HL-60 (cell line): ENCODE data around the gene AXL.
"Not testable (repeated sequence)": the region's sequence is repeated elsewhere in the genome, so short reads cannot be mapped to it uniquely, and the experiment has no call there.

Source experiments
- DNase-seq, 2 experiments: peaks; one replicate each; pipeline ENCODE4 v3.0.0-alpha.2; 2010 to 2020; ENCODE audit warnings: low read depth in 1 of 2, low spot score in 1 of 2
- H3K27ac ChIP-seq: fragments of 250-450 bp; sonication (Bioruptor Pico); replicated peaks from 2 replicates; pipeline ENCODE4 v1.5.1; 2020; ENCODE audit warnings: mild to moderate bottlenecking, moderate library complexity
- H3K27me3 ChIP-seq: fragments of 250-450 bp; sonication (Bioruptor Pico); 2 replicates; pipeline ENCODE4 v1.5.1; 2021; ENCODE audit warnings: mild to moderate bottlenecking, moderate library complexity; ENCODE audit not compliant: insufficient read depth, poor library complexity, severe bottlenecking
- H3K4me3 ChIP-seq: replicated peaks from 2 replicates; pipeline ENCODE4 v1.5.1; 2011; ENCODE audit warnings: mild to moderate bottlenecking, control low read depth, low read length; ENCODE audit not compliant: insufficient read depth
- GABPA ChIP-seq: IDR thresholded peaks from 2 replicates; pipeline ENCODE4 v1.6.1; 2012; ENCODE audit warnings: low read depth
- POLR2AphosphoS5 ChIP-seq: IDR thresholded peaks from 2 replicates; pipeline ENCODE4 v1.6.1; 2012; ENCODE audit warnings: low read depth
- REST ChIP-seq: IDR thresholded peaks from 2 replicates; pipeline ENCODE4 v1.6.1; 2012; ENCODE audit warnings: low read depth; ENCODE audit not compliant: insufficient replicate concordance
- SPI1 ChIP-seq: IDR thresholded peaks from 2 replicates; pipeline ENCODE4 v1.6.1; 2012; ENCODE audit warnings: low read depth, mild to moderate bottlenecking, borderline replicate concordance
- TF ChIP-seq, protein P1 (sequence below): IDR thresholded peaks from one replicate; pipeline ENCODE4 v1.5.1; 2011; ENCODE audit warnings: low read length, control low read depth, inconsistent platforms; ENCODE audit not compliant: insufficient read depth

Gene AXL

DNA sequence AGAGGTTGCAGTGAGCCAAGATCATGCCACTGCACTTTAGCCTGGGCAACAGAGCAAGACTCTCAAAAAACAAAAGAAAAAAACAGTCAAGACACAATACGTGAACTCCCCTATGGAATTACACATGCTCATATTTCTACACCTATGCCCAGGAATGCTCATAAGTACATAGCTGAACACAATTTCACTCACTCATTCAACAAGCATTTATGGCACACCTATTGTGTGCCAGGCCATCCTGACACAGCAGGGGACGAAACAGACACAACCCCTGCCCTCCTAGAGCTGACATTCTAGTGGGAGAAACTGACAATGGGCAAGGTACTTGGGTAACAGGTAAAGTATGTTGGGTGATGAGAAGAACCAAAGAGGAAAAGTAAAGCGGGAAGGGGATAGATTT lies 9.5 kb downstream of the AXL start:
- TF ChIP-seq SPI1 (no peak), GABPA (no peak), POLR2AphosphoS5 (no peak), REST (no peak)
- TF ChIP-seq, protein P1, sequence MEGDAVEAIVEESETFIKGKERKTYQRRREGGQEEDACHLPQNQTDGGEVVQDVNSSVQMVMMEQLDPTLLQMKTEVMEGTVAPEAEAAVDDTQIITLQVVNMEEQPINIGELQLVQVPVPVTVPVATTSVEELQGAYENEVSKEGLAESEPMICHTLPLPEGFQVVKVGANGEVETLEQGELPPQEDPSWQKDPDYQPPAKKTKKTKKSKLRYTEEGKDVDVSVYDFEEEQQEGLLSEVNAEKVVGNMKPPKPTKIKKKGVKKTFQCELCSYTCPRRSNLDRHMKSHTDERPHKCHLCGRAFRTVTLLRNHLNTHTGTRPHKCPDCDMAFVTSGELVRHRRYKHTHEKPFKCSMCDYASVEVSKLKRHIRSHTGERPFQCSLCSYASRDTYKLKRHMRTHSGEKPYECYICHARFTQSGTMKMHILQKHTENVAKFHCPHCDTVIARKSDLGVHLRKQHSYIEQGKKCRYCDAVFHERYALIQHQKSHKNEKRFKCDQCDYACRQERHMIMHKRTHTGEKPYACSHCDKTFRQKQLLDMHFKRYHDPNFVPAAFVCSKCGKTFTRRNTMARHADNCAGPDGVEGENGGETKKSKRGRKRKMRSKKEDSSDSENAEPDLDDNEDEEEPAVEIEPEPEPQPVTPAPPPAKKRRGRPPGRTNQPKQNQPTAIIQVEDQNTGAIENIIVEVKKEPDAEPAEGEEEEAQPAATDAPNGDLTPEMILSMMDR, result no peak
- no peak for DNase-seq
- H3K27ac ChIP-seq, result no peak overlapping the region
- peaks cover 28% of the 10 kb centered on the region for H3K27me3 ChIP-seq
- H3K4me3 ChIP-seq, result no peak overlapping the region

DNA sequence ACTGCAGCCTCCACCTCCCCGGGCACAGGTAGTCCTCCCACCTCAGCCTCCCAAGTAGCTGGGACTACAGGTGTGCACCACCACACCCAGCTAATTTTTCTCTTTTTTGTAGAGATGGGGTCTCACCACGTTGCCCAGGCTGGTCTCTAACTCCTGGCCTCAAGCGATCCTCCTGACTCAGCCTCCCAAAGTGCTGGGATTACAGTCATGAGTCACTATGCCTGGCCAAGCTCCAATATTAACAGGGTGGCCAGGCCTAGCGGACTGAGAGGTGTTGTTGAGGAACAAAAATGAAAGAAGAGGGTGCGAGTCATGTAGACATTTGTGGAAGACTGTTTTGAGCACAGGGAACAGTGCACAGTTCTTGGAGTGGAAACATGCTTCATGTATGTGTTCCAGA lies 10.3 kb downstream of the AXL start:
- peaks cover 28% of the 10 kb centered on the region for H3K27me3 ChIP-seq
- not testable (repeated sequence) for H3K27ac ChIP-seq, H3K4me3 ChIP-seq, DNase-seq

DNA sequence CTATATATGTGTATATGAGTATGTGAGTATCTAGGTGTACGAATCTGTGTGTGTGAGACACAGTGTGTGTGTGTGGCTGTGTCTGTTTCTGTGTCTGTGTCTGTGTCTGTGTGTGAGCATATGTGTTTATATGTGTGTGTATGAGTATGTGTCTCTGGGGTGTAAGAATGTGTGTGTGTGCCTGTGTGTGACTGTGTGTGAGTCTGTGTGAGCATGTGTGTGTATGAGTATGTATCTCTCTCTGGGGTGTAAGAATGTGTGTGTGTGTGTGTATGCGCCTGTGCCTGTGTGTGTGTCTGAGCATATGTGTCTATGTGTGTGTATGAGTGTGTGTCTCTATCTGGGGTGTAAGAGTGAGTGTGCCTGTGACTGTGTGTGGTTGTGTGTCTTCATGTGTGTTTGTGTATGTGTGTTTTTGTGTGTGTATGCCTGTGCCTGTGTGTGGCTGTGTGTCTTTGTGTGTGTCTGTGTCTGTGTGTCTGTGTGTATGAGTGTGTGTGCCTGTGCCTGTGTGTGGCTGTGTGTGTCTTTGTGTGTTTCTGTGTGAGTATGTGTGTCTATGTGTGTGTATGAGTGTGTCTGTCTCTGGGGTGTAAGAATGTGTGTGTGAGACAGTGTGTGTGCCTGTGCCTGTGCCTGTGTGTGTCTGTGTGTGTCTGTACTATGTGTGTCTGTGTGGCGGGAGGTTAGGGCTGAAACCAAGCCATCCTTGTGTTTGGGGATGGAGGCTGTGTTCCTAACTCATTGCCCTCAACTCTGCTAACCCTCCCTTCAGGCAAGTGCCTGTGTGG lies 11.2 kb downstream of the AXL start:
- Histone ChIP-seq H3K27ac (no peak overlapping the region), H3K4me3 (no peak overlapping the region), H3K27me3 (peaks cover 26% of the 10 kb centered on the region)
- TF ChIP-seq GABPA, result no peak
- TF ChIP-seq, protein P1, result no peak
- no peak for DNase-seq

GRCh38 chr19:41232686-41233085 lies 13.7 kb downstream of the AXL start:
- Histone ChIP-seq H3K27me3 (peaks cover 6% of the 10 kb centered on the region), H3K27ac (no peak overlapping the region), H3K4me3 (no peak overlapping the region)
- TF ChIP-seq GABPA (no peak), REST (no peak), SPI1 (no peak), POLR2AphosphoS5 (no peak)
- TF ChIP-seq, protein P1, result no peak
- no peak for DNase-seq
